ENCODE results near the gene GABRR1. TPM values are rescaled to one million over a fixed set of nuclear protein-coding genes. Genes with fewer than 3 reads are reported as not detected.
A peak's percentile ranks its signal among the peaks of the same experiment; 100 is the strongest.
"Not testable (repeated sequence)": the region's sequence is repeated elsewhere in the genome, so short reads cannot be mapped to it uniquely, and the experiment has no call there.

GABRR1 gene
- total and polyA plus RNA-seq, 2 of the 13 experiments (the other 11 are each of a cell fraction or from before 2014, with no cell fraction given) = not detected

GRCh38 chr6:89131599-89131998, 85.6 kb downstream of the GABRR1 start (continued):
- TF ChIP-seq ZNF407 (CRISPR knock-in tag; IDR thresholded peaks at IDR 0.05; ENCODE audit: not compliant biosample characterization) = no peak

- H4K20me1 ChIP-seq (ENCODE audit: insufficient read depth, low read length); H3K9ac ChIP-seq (ENCODE audit: insufficient read depth, low read depth, low read length); FAIRE-seq; H3K4me2 ChIP-seq (ENCODE audit: low read depth, low read length); H3K27ac ChIP-seq (ENCODE audit: extremely low read length, insufficient read depth, low read length); intact Hi-C loops (cut with micrococcal nuclease; ENCODE audit: unreplicated experiment); H3K79me2 ChIP-seq (ENCODE audit: insufficient read depth, low read length); ATAC-seq; DNase-seq (ENCODE audit: low spot score); BruUV-seq (replicated peaks); H2AFZ ChIP-seq (ENCODE audit: low read length); H3K36me3 ChIP-seq (replicated peaks in 1 of 2; ENCODE audit: control insufficient read depth in 1 of 2, insufficient read depth in 2 of 2, low read length in 2 of 2); H3K9me3 ChIP-seq (ENCODE audit: low read length); H3K27me3 ChIP-seq (ENCODE audit: control insufficient read depth in 1 of 2, insufficient read depth in 2 of 2, low read length in 2 of 2); CTCF ChIA-PET (ENCODE audit: low intra/inter-chr PET ratio, low total read pairs); H3K4me3 ChIP-seq (replicated peaks in 1 of 3; ENCODE audit: insufficient read depth in 1 of 3, low read depth in 2 of 3, low read length in 3 of 3); POLR2A ChIA-PET; in situ Hi-C loops (cut with HindIII; ENCODE audit: extremely low pct_ligation_motif_present, low pct_unique_long_range_greater_than_20kb); TF ChIP-seq EP300 (CRISPR knock-in tag; IDR thresholded peaks at IDR 0.05; ENCODE audit: borderline replicate concordance); SOX6 (IDR thresholded peaks at IDR 0.05): not testable (repeated sequence)
- 14% methylated on average over 2 of the region's 2 CpGs for WGBS (ENCODE audit: low lambda C conversion rate)
- 0 out of 2 replicates have a peak, but pooled peaks cover 11% of the 10 kb centered on the region for H3K4me1 ChIP-seq (ENCODE audit: insufficient read depth, low read length)
- TF ChIP-seq EP300 (IDR thresholded peaks at IDR 0.05; ENCODE audit: low read depth in 2 of 2, low read length in 2 of 2) (peak in 1 of 2 experiments; percentile 39; a peak in 1 of 4 replicates), ZMYM2 (CRISPR knock-in tag; IDR thresholded peaks at IDR 0.05) (0 out of 2 replicates have a peak, but pooled peaks have one; percentile 57), PAXIP1 (CRISPR knock-in tag; conservative IDR thresholded peaks at IDR 0.05) (peak; percentile 27; the same call in 1 of the 2 replicates), SOX6 (CRISPR knock-in tag; IDR thresholded peaks at IDR 0.05) (peak; percentile 26; the same call in 1 of the 2 replicates), HNF4A (CRISPR knock-in tag; IDR thresholded peaks at IDR 0.05) (peak; percentile 74), NCOR1 (IDR thresholded peaks at IDR 0.05; ENCODE audit: borderline replicate concordance, low read length) (peak; percentile 68; the same call in 1 of the 2 replicates)
These were observed 88.9 kb downstream of the GABRR1 start for GRCh38 chr6:89128256-89128671.
